Measurements from ENCODE around the gene PDGFRA.

PDGFRA gene

GRCh38 chr4:54282837-54283236 lies 53.7 kb downstream of the PDGFRA start:
- no peaks in the 10 kb centered on the region for H3K27me3 ChIP-seq (ENCODE audit: control insufficient read depth, insufficient read depth, low read length)
- no peak overlapping the region for H3K9ac ChIP-seq (ENCODE audit: low read length)
- peaks cover 11% of the 10 kb centered on the region for H3K4me1 ChIP-seq (ENCODE audit: control insufficient read depth, insufficient read depth, low read length)
- H3K4me3 ChIP-seq (ENCODE audit: low read depth, low read length) = no peak overlapping the region
- no peak overlapping the region for H3K27ac ChIP-seq (ENCODE audit: low read depth, low read length)
- H3K9me3 ChIP-seq (ENCODE audit: control insufficient read depth, insufficient read depth, low read depth, low read length) = peaks cover 36% of the 10 kb centered on the region
- H3K36me3 ChIP-seq (ENCODE audit: control insufficient read depth, insufficient read depth, low read length) = peaks cover 60% of the 10 kb centered on the region; the same call in 1 of the 2 replicates

GRCh38 chr4:54289316-54289715 lies 60.2 kb downstream of the PDGFRA start:
- no peaks in the 10 kb centered on the region for H3K27me3 ChIP-seq (ENCODE audit: control insufficient read depth, insufficient read depth, low read length)
- H3K36me3 ChIP-seq (ENCODE audit: control insufficient read depth, insufficient read depth, low read length) = peaks cover 33% of the 10 kb centered on the region; the same call in 1 of the 2 replicates
- H3K4me3 ChIP-seq (ENCODE audit: low read depth, low read length) = no peak overlapping the region
- no peak overlapping the region for H3K9ac ChIP-seq (ENCODE audit: low read length)
- no peak overlapping the region for H3K27ac ChIP-seq (ENCODE audit: low read depth, low read length)
- no peaks in the 10 kb centered on the region for H3K4me1 ChIP-seq (ENCODE audit: control insufficient read depth, insufficient read depth, low read length)
- H3K9me3 ChIP-seq (ENCODE audit: control insufficient read depth, insufficient read depth, low read depth, low read length) = peaks cover 3% of the 10 kb centered on the region; the same call in 1 of the 2 replicates

- Histone ChIP-seq H3K9ac (ENCODE audit: low read length) (no peak overlapping the region), H3K27me3 (ENCODE audit: control insufficient read depth, insufficient read depth, low read length) (no peaks in the 10 kb centered on the region), H3K9me3 (ENCODE audit: control insufficient read depth, insufficient read depth, low read depth, low read length) (no peaks in the 10 kb centered on the region), H3K27ac (ENCODE audit: low read depth, low read length) (no peak overlapping the region), H3K36me3 (ENCODE audit: control insufficient read depth, insufficient read depth, low read length) (peaks cover 25% of the 10 kb centered on the region; the same call in 1 of the 2 replicates), H3K4me1 (ENCODE audit: control insufficient read depth, insufficient read depth, low read length) (no peaks in the 10 kb centered on the region), H3K4me3 (ENCODE audit: low read depth, low read length) (no peak overlapping the region)
These were observed 61.9 kb downstream of the PDGFRA start for GRCh38 chr4:54290980-54291379.

GRCh38 chr4:54296548-54297203 lies 67.6 kb downstream of the PDGFRA start:
- Histone ChIP-seq H3K9me3 (ENCODE audit: control insufficient read depth, insufficient read depth, low read depth, low read length) (peaks cover 11% of the 10 kb centered on the region), H3K9ac (ENCODE audit: low read length) (no peak overlapping the region), H3K27ac (ENCODE audit: low read depth, low read length) (no peak overlapping the region), H3K4me1 (ENCODE audit: control insufficient read depth, insufficient read depth, low read length) (no peaks in the 10 kb centered on the region; the same call in 1 of the 2 replicates), H3K36me3 (ENCODE audit: control insufficient read depth, insufficient read depth, low read length) (no peaks in the 10 kb centered on the region; the same call in 1 of the 2 replicates), H3K27me3 (ENCODE audit: control insufficient read depth, insufficient read depth, low read length) (no peaks in the 10 kb centered on the region), H3K4me3 (ENCODE audit: low read depth, low read length) (no peak overlapping the region)

GRCh38 chr4:54308110-54308509 lies 79.0 kb downstream of the PDGFRA start:
- no peaks in the 10 kb centered on the region for H3K27me3 ChIP-seq (ENCODE audit: control insufficient read depth, insufficient read depth, low read length)
- no peak overlapping the region for H3K27ac ChIP-seq (ENCODE audit: low read depth, low read length)
- no peaks in the 10 kb centered on the region for H3K9me3 ChIP-seq (ENCODE audit: control insufficient read depth, insufficient read depth, low read depth, low read length)
- H3K4me1 ChIP-seq (ENCODE audit: control insufficient read depth, insufficient read depth, low read length) = no peaks in the 10 kb centered on the region
- no peaks in the 10 kb centered on the region for H3K36me3 ChIP-seq (ENCODE audit: control insufficient read depth, insufficient read depth, low read length)
- no peak overlapping the region for H3K4me3 ChIP-seq (ENCODE audit: low read depth, low read length)
- no peak overlapping the region for H3K9ac ChIP-seq (ENCODE audit: low read length)

- no peak overlapping the region for H3K9ac ChIP-seq (ENCODE audit: low read length)
- H3K4me1 ChIP-seq (ENCODE audit: control insufficient read depth, insufficient read depth, low read length) = peaks cover 4% of the 10 kb centered on the region; the same call in 1 of the 2 replicates
- no peaks in the 10 kb centered on the region for H3K9me3 ChIP-seq (ENCODE audit: control insufficient read depth, insufficient read depth, low read depth, low read length)
- no peak overlapping the region for H3K4me3 ChIP-seq (ENCODE audit: low read depth, low read length)
- H3K27me3 ChIP-seq (ENCODE audit: control insufficient read depth, insufficient read depth, low read length) = no peaks in the 10 kb centered on the region
- no peaks in the 10 kb centered on the region for H3K36me3 ChIP-seq (ENCODE audit: control insufficient read depth, insufficient read depth, low read length)
- no peak overlapping the region for H3K27ac ChIP-seq (ENCODE audit: low read depth, low read length)
These were observed 86.8 kb downstream of the PDGFRA start for GRCh38 chr4:54315561-54316538.

- Histone ChIP-seq H3K9me3 (ENCODE audit: control insufficient read depth, insufficient read depth, low read depth, low read length) (no peaks in the 10 kb centered on the region), H3K27me3 (ENCODE audit: control insufficient read depth, insufficient read depth, low read length) (no peaks in the 10 kb centered on the region), H3K36me3 (ENCODE audit: control insufficient read depth, insufficient read depth, low read length) (no peaks in the 10 kb centered on the region), H3K9ac (ENCODE audit: low read length) (no peak overlapping the region), H3K27ac (ENCODE audit: low read depth, low read length) (no peak overlapping the region), H3K4me1 (ENCODE audit: control insufficient read depth, insufficient read depth, low read length) (peaks cover 4% of the 10 kb centered on the region; the same call in 1 of the 2 replicates), H3K4me3 (ENCODE audit: low read depth, low read length) (no peak overlapping the region)
These were observed 88.6 kb downstream of the PDGFRA start for GRCh38 chr4:54317690-54318089.

GRCh38 chr4:54318904-54319303 lies 89.8 kb downstream of the PDGFRA start:
- H3K4me3 ChIP-seq (ENCODE audit: low read depth, low read length) = no peak overlapping the region
- no peaks in the 10 kb centered on the region for H3K27me3 ChIP-seq (ENCODE audit: control insufficient read depth, insufficient read depth, low read length)
- H3K36me3 ChIP-seq (ENCODE audit: control insufficient read depth, insufficient read depth, low read length) = no peaks in the 10 kb centered on the region
- H3K9me3 ChIP-seq (ENCODE audit: control insufficient read depth, insufficient read depth, low read depth, low read length) = no peaks in the 10 kb centered on the region
- H3K4me1 ChIP-seq (ENCODE audit: control insufficient read depth, insufficient read depth, low read length) = peaks cover 4% of the 10 kb centered on the region; the same call in 1 of the 2 replicates
- H3K27ac ChIP-seq (ENCODE audit: low read depth, low read length) = no peak overlapping the region
- no peak overlapping the region for H3K9ac ChIP-seq (ENCODE audit: low read length)

- H3K27me3 ChIP-seq (ENCODE audit: control insufficient read depth, insufficient read depth, low read length) = no peaks in the 10 kb centered on the region
- H3K9me3 ChIP-seq (ENCODE audit: control insufficient read depth, insufficient read depth, low read depth, low read length) = peaks cover 2% of the 10 kb centered on the region; the same call in 1 of the 2 replicates
- no peaks in the 10 kb centered on the region for H3K36me3 ChIP-seq (ENCODE audit: control insufficient read depth, insufficient read depth, low read length)
- no peak overlapping the region for H3K9ac ChIP-seq (ENCODE audit: low read length)
- H3K27ac ChIP-seq (ENCODE audit: low read depth, low read length) = no peak overlapping the region
- H3K4me1 ChIP-seq (ENCODE audit: control insufficient read depth, insufficient read depth, low read length) = peaks cover 4% of the 10 kb centered on the region; the same call in 1 of the 2 replicates
- H3K4me3 ChIP-seq (ENCODE audit: low read depth, low read length) = no peak overlapping the region
These were observed 92.0 kb downstream of the PDGFRA start for GRCh38 chr4:54320826-54321685.

- no peaks in the 10 kb centered on the region for H3K27me3 ChIP-seq (ENCODE audit: control insufficient read depth, insufficient read depth, low read length)
- no peak overlapping the region for H3K9ac ChIP-seq (ENCODE audit: low read length)
- H3K27ac ChIP-seq (ENCODE audit: low read depth, low read length) = no peak overlapping the region
- peaks cover 4% of the 10 kb centered on the region; the same call in 1 of the 2 replicates for H3K4me1 ChIP-seq (ENCODE audit: control insufficient read depth, insufficient read depth, low read length)
- H3K4me3 ChIP-seq (ENCODE audit: low read depth, low read length) = no peak overlapping the region
- H3K9me3 ChIP-seq (ENCODE audit: control insufficient read depth, insufficient read depth, low read depth, low read length) = peaks cover 11% of the 10 kb centered on the region
- H3K36me3 ChIP-seq (ENCODE audit: control insufficient read depth, insufficient read depth, low read length) = no peaks in the 10 kb centered on the region
These were observed 93.8 kb downstream of the PDGFRA start for GRCh38 chr4:54322818-54323417.

All from HUES6 (cell line).